Keratinocyte (primary cell): ENCODE results near the gene SGK2. TPM values are rescaled to one million over a fixed set of nuclear protein-coding genes. Genes with fewer than 3 reads are reported as not detected.

Experiments
- DNase-seq: peaks from one replicate; pipeline ENCODE4 v3.0.0-alpha.2; 2011; ENCODE audit warnings: low read depth, missing footprints, low spot score
- FAIRE-seq: peaks from 2 replicates; lab custom pipeline; 2011; peaks lifted over from hg19 to GRCh38; lab: Jason Lieb, UNC
- H2AFZ ChIP-seq: 2 replicates; pipeline ENCODE4 v1.6.0; 2012; ENCODE audit warnings: low read length, control low read depth, inconsistent platforms; ENCODE audit not compliant: control insufficient read depth
- H3K27ac ChIP-seq: 2 replicates; pipeline ENCODE4 v1.5.1; 2011; ENCODE audit warnings: low read length; ENCODE audit not compliant: control insufficient read depth, insufficient read depth
- H3K27me3 ChIP-seq: 3 replicates; pipeline ENCODE4 v1.6.0; 2011; ENCODE audit warnings: low read length; ENCODE audit not compliant: control insufficient read depth, insufficient read depth; ENCODE audit errors: extremely low read depth
- H3K36me3 ChIP-seq, 2 experiments: 2 replicates in 1 of 2; 3 replicates in 1 of 2; pipeline ENCODE4 v1.5.1; 2011; ENCODE audit warnings: low read length in 2 of 2, mild to moderate bottlenecking in 1 of 2; ENCODE audit not compliant: control insufficient read depth in 2 of 2, insufficient read depth in 2 of 2; ENCODE audit errors: extremely low read depth in 1 of 2
- H3K4me1 ChIP-seq: 3 replicates; pipeline ENCODE4 v1.5.1; 2011; ENCODE audit warnings: low read length; ENCODE audit not compliant: control insufficient read depth, insufficient read depth; ENCODE audit errors: extremely low read depth
- H3K4me2 ChIP-seq: 3 replicates; pipeline ENCODE4 v1.6.0; 2011; ENCODE audit warnings: low read depth, low read length; ENCODE audit not compliant: control insufficient read depth, insufficient read depth; ENCODE audit errors: extremely low read depth
- H3K4me3 ChIP-seq, 3 experiments: fragments of 200-600 bp in 1 of 3; sonication (generic) in 1 of 3; 2 replicates in 2 of 3; 3 replicates in 1 of 3; pipeline ENCODE4 v1.5.1; 2011 to 2016; ENCODE audit warnings: low read length in 3 of 3, mild to moderate bottlenecking in 3 of 3, control low read depth in 2 of 3, inconsistent platforms in 1 of 3, low read depth in 1 of 3, mixed read lengths in 1 of 3, mixed run types in 1 of 3, moderate library complexity in 1 of 3; ENCODE audit not compliant: control insufficient read depth in 2 of 3, insufficient read depth in 2 of 3; ENCODE audit errors: extremely low read depth in 1 of 3
- H3K79me2 ChIP-seq: 2 replicates; pipeline ENCODE4 v1.6.0; 2012; ENCODE audit warnings: low read length; ENCODE audit not compliant: control insufficient read depth, insufficient read depth
- H3K9ac ChIP-seq: 3 replicates; pipeline ENCODE4 v1.6.0; 2011; ENCODE audit warnings: low read length; ENCODE audit not compliant: control insufficient read depth, insufficient read depth; ENCODE audit errors: extremely low read depth
- H3K9me1 ChIP-seq: 3 replicates; pipeline ENCODE4 v1.6.0; 2011; ENCODE audit warnings: low read length; ENCODE audit not compliant: control insufficient read depth, insufficient read depth; ENCODE audit errors: extremely low read depth
- H3K9me3 ChIP-seq: 2 replicates; pipeline ENCODE4 v1.5.1; 2012; ENCODE audit warnings: low read depth, low read length; ENCODE audit not compliant: control insufficient read depth
- H4K20me1 ChIP-seq: 3 replicates; pipeline ENCODE4 v1.6.0; 2011; ENCODE audit warnings: low read length; ENCODE audit not compliant: control insufficient read depth, insufficient read depth; ENCODE audit errors: extremely low read depth
- CTCF ChIP-seq, 3 experiments: IDR thresholded peaks in 1 of 3; conservative IDR thresholded peaks in 1 of 3; optimal IDR thresholded peaks in 1 of 3; 2 replicates in 2 of 3; 3 replicates in 1 of 3; pipeline versions ENCODE3 to v1.5.1; 2011; ENCODE audit warnings: low read length in 3 of 3, mild to moderate bottlenecking in 3 of 3, moderate library complexity in 2 of 3, control low read depth in 1 of 3, inconsistent platforms in 1 of 3; ENCODE audit not compliant: insufficient read depth in 2 of 3; ENCODE audit errors: extremely low read depth in 1 of 3
- EZH2 ChIP-seq: IDR thresholded peaks from one replicate; pipeline ENCODE4 v1.6.1; 2012; ENCODE audit warnings: inconsistent platforms, mild to moderate bottlenecking, low read length, moderate library complexity
- dilution Hi-C: fragments of 300-500 bp; cut with MboI; formaldehyde crosslinking; loops from one replicate; pipeline ENCODE4 v1.7.0; 2020; ENCODE audit warnings: low sequenced_read_pairs; ENCODE audit not compliant: extremely low pct_ligation_motif_present
- polyA plus RNA-seq, 5 experiments: library from polyadenylated mRNA; depleted of rRNA in 3 of 5; stranded (reverse) in 3 of 5; stranded (forward) in 1 of 5; unstranded in 1 of 5; fragments of >200 nt; gene quantifications; 1 replicate in 1 of 5; 2 replicates in 3 of 5; 3 replicates in 1 of 5; pipeline versions ENCODE4 v1.2.1 to v1.2.3, GENCODE V29; 2011 to 2012; ENCODE audit warnings: missing spikeins in 2 of 5, low read depth in 1 of 5, low replicate concordance in 1 of 5

The SGK2 gene
- polyA plus RNA-seq, 1 donor (not counting 4 experiments of a cell fraction or from before 2014, with no cell fraction given) = 0.12 TPM

DNA sequence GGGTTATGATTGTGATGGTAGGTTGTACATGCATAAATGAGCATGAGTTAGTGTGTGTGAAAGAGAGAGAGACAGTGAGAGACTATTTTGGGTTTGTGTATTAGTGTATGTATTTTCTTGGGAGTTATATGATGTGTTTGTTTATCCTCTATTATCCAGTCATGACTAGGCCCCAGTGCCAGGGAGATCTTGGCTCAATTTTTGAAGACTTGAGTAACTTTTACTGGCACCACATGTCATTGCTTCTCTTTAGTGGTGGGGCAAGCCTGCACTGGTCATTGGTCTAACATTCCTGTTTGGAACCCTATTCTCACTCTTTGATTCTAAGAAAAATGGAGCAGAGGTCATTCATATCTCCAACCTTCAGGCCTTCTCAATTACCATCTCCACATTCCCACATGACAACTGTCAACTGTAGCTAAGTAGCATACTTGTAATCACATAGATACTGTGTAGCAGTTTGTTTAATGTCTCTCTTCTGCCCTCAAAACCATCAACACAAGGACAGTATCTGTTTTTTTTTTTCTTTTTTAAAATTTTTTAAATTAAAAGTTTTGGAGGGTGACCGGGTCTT lies 42.5 kb upstream of the SGK2 start:
- no peaks in the 10 kb centered on the region for H3K4me1 ChIP-seq
- dilution Hi-C loops = no loop called here
- no peak overlapping the region for H3K4me3 ChIP-seq
- H3K27ac ChIP-seq = no peak overlapping the region
- no peaks in the 10 kb centered on the region for H3K9me1 ChIP-seq
- no peaks in the 10 kb centered on the region for H3K36me3 ChIP-seq
- H3K9ac ChIP-seq = no peak overlapping the region
- TF ChIP-seq CTCF (optimal IDR thresholded peaks at IDR 0.05 in 1 of 3, IDR thresholded peaks at IDR 0.05 in 1 of 3, conservative IDR thresholded peaks at IDR 0.05 in 1 of 3; ENCODE audit: extremely low read depth in 1 of 3, insufficient read depth in 2 of 3, low read length in 3 of 3) (no peak), EZH2 (no peak)
- no peaks in the 10 kb centered on the region for H3K79me2 ChIP-seq
- no peaks in the 10 kb centered on the region for H3K9me3 ChIP-seq
- no peak overlapping the region for H3K4me2 ChIP-seq
- DNase-seq (no peak), FAIRE-seq (no peak)
- no peak overlapping the region for H2AFZ ChIP-seq
- no peaks in the 10 kb centered on the region for H3K27me3 ChIP-seq
- no peaks in the 10 kb centered on the region for H4K20me1 ChIP-seq

GRCh38 chr20:43520074-43520630 lies 38.7 kb upstream of the SGK2 start:
- H3K9me3 ChIP-seq = no peaks in the 10 kb centered on the region
- no peaks in the 10 kb centered on the region for H3K4me1 ChIP-seq
- DNase-seq = no peak
- TF ChIP-seq CTCF (optimal IDR thresholded peaks at IDR 0.05 in 1 of 3, IDR thresholded peaks at IDR 0.05 in 1 of 3, conservative IDR thresholded peaks at IDR 0.05 in 1 of 3; ENCODE audit: extremely low read depth in 1 of 3, insufficient read depth in 2 of 3, low read length in 3 of 3) (no peak), EZH2 (no peak)
- H3K27ac ChIP-seq = no peak overlapping the region
- dilution Hi-C loops = no loop called here
- H3K4me3 ChIP-seq = no peak overlapping the region
- no peaks in the 10 kb centered on the region for H4K20me1 ChIP-seq
- no peak overlapping the region for H3K9ac ChIP-seq
- no peaks in the 10 kb centered on the region for H3K9me1 ChIP-seq
- no peaks in the 10 kb centered on the region for H3K27me3 ChIP-seq
- no peaks in the 10 kb centered on the region for H3K79me2 ChIP-seq
- H3K36me3 ChIP-seq = no peaks in the 10 kb centered on the region
- H2AFZ ChIP-seq = no peak overlapping the region
- FAIRE-seq = no peak
- H3K4me2 ChIP-seq = no peak overlapping the region
